ENCODE measurements around the gene TAAR8.

The TAAR8 gene

GRCh38 chr6:132552372-132552771, at the start of gene TAAR8:
TAAR8 (plus strand) TSS chr6:132552672; CDS start chr6:132552693, 21 bp downstream.
- H3K4me3 ChIP-seq (replicated peaks; ENCODE audit: low read depth, low read length), result no peak within 1 kb of the TSS
- TF ChIP-seq CTCF (IDR thresholded peaks at IDR 0.05; ENCODE audit: low read depth, low read length, missing control alignments), result no peak

GRCh38 chr6:132504757-132505156, 47.7 kb upstream of the TAAR8 start:
- TF ChIP-seq CTCF (IDR thresholded peaks at IDR 0.05; ENCODE audit: low read depth, low read length, missing control alignments), result no peak
- no peak for DNase-seq (ENCODE audit: extremely low read depth, low read depth)
- no peak overlapping the region for H3K4me3 ChIP-seq (replicated peaks; ENCODE audit: low read depth, low read length)

More at GRCh38 chr6:132552372-132552771, at the start of gene TAAR8:
- DNase-seq (ENCODE audit: extremely low read depth, low read depth), result no peak

- DNase-seq (ENCODE audit: extremely low read depth, low read depth), result no peak
- no peak overlapping the region for H3K4me3 ChIP-seq (replicated peaks; ENCODE audit: low read depth, low read length)
- no peak for TF ChIP-seq CTCF (IDR thresholded peaks at IDR 0.05; ENCODE audit: low read depth, low read length, missing control alignments)
Measured at GRCh38 chr6:132505158-132505557, 47.3 kb upstream of the TAAR8 start.

GRCh38 chr6:132506461-132506860, 46.0 kb upstream of the TAAR8 start:
- no peak for DNase-seq (ENCODE audit: extremely low read depth, low read depth)
- TF ChIP-seq CTCF (IDR thresholded peaks at IDR 0.05; ENCODE audit: low read depth, low read length, missing control alignments), result no peak
- H3K4me3 ChIP-seq (replicated peaks; ENCODE audit: low read depth, low read length), result no peak overlapping the region

GRCh38 chr6:132506869-132507808, 45.3 kb upstream of the TAAR8 start:
- DNase-seq (ENCODE audit: extremely low read depth, low read depth), result no peak
- no peak for TF ChIP-seq CTCF (IDR thresholded peaks at IDR 0.05; ENCODE audit: low read depth, low read length, missing control alignments)
- no peak overlapping the region for H3K4me3 ChIP-seq (replicated peaks; ENCODE audit: low read depth, low read length)

- no peak overlapping the region; the same call in 1 of the 2 replicates for H3K4me3 ChIP-seq (replicated peaks; ENCODE audit: low read depth, low read length)
- TF ChIP-seq CTCF (IDR thresholded peaks at IDR 0.05; ENCODE audit: low read depth, low read length, missing control alignments), result no peak
- no peak for DNase-seq (ENCODE audit: extremely low read depth, low read depth)
Measured at GRCh38 chr6:132511210-132511830, 41.2 kb upstream of the TAAR8 start.
